Measurements from ENCODE around the gene FAM193B. TPM values are rescaled to one million over a fixed set of nuclear protein-coding genes. Genes with fewer than 3 reads are reported as not detected.

Gene FAM193B
- total RNA-seq, 1 donor from 2014 or later, result 103 TPM

- H3K4me3 Mint-ChIP-seq, result no peak overlapping the region
- H3K9me3 Mint-ChIP-seq, result no peaks in the 10 kb centered on the region
- no peaks in the 10 kb centered on the region for H3K4me1 Mint-ChIP-seq (ENCODE audit: unreplicated experiment)
- H3K36me3 Mint-ChIP-seq, result peaks cover 7% of the 10 kb centered on the region
- DNase-seq (ENCODE audit: extremely low spot score, unreplicated experiment), result no peak
- TF ChIP-seq, protein P1, sequence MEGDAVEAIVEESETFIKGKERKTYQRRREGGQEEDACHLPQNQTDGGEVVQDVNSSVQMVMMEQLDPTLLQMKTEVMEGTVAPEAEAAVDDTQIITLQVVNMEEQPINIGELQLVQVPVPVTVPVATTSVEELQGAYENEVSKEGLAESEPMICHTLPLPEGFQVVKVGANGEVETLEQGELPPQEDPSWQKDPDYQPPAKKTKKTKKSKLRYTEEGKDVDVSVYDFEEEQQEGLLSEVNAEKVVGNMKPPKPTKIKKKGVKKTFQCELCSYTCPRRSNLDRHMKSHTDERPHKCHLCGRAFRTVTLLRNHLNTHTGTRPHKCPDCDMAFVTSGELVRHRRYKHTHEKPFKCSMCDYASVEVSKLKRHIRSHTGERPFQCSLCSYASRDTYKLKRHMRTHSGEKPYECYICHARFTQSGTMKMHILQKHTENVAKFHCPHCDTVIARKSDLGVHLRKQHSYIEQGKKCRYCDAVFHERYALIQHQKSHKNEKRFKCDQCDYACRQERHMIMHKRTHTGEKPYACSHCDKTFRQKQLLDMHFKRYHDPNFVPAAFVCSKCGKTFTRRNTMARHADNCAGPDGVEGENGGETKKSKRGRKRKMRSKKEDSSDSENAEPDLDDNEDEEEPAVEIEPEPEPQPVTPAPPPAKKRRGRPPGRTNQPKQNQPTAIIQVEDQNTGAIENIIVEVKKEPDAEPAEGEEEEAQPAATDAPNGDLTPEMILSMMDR (conservative IDR thresholded peaks at IDR 0.05), result no peak
- H3K27me3 Mint-ChIP-seq, result no peaks in the 10 kb centered on the region
- no peak overlapping the region for H3K27ac Mint-ChIP-seq
Measured at GRCh38 chr5:177526191-177526590, 28.2 kb downstream of the FAM193B start.

DNA sequence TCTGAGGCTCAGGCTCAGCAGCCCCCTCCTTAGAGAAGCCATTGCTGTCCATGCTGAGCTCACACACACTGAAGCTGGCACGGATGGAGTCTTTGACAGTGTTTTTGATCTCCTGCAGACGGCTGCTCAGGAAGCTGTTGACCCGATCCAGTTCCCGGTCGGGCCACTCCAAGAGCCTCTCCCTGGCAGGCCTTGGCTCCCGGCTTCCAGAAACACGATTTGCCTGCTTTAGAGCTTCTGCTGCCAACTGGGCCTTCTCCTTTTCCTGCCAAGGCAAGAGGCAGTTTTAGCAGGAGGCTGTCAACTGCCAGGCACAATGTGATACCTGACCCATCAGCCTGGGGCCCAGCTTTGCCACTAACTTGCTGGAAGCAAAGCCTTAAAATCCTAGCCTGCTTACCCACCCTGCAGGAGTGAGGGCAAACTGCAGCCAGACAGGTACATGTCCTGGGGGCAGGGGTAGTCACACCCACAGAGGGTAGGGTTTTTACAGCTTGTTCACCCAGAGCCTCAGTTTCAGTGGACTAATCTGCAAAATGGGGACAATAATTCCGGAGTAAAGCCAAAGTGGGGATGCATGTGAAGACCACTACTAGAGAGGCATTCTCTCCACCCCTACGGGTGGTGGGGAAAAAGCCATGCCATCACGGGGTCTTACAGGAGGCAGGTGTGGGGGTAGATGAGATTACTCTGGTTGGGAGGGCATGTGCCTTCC, 29.3 kb downstream of the FAM193B start:
- peaks cover 9% of the 10 kb centered on the region for H3K36me3 Mint-ChIP-seq
- no peaks in the 10 kb centered on the region for H3K9me3 Mint-ChIP-seq
- H3K4me3 Mint-ChIP-seq, result no peak overlapping the region
- no peak overlapping the region for H3K27ac Mint-ChIP-seq
- TF ChIP-seq, protein P1 (conservative IDR thresholded peaks at IDR 0.05), result no peak
- DNase-seq (ENCODE audit: extremely low spot score, unreplicated experiment), result no peak
- H3K4me1 Mint-ChIP-seq (ENCODE audit: unreplicated experiment), result no peaks in the 10 kb centered on the region
- H3K27me3 Mint-ChIP-seq, result no peaks in the 10 kb centered on the region

GRCh38 chr5:177524539-177524900, 29.8 kb downstream of the FAM193B start:
- no peaks in the 10 kb centered on the region for H3K4me1 Mint-ChIP-seq (ENCODE audit: unreplicated experiment)
- DNase-seq (ENCODE audit: extremely low spot score, unreplicated experiment), result no peak
- TF ChIP-seq, protein P1 (conservative IDR thresholded peaks at IDR 0.05), result no peak
- peaks cover 8% of the 10 kb centered on the region for H3K36me3 Mint-ChIP-seq
- H3K27me3 Mint-ChIP-seq, result no peaks in the 10 kb centered on the region
- H3K27ac Mint-ChIP-seq, result no peak overlapping the region
- H3K4me3 Mint-ChIP-seq, result no peak overlapping the region
- H3K9me3 Mint-ChIP-seq, result no peaks in the 10 kb centered on the region

- Mint-ChIP-seq H3K4me1 (ENCODE audit: unreplicated experiment) (no peaks in the 10 kb centered on the region), H3K4me3 (no peak overlapping the region), H3K36me3 (peaks cover 8% of the 10 kb centered on the region), H3K27ac (no peak overlapping the region), H3K27me3 (no peaks in the 10 kb centered on the region), H3K9me3 (no peaks in the 10 kb centered on the region)
- DNase-seq (ENCODE audit: extremely low spot score, unreplicated experiment), result no peak
- TF ChIP-seq, protein P1 (conservative IDR thresholded peaks at IDR 0.05), result no peak
Measured at GRCh38 chr5:177523711-177524538, 30.4 kb downstream of the FAM193B start.

DNA sequence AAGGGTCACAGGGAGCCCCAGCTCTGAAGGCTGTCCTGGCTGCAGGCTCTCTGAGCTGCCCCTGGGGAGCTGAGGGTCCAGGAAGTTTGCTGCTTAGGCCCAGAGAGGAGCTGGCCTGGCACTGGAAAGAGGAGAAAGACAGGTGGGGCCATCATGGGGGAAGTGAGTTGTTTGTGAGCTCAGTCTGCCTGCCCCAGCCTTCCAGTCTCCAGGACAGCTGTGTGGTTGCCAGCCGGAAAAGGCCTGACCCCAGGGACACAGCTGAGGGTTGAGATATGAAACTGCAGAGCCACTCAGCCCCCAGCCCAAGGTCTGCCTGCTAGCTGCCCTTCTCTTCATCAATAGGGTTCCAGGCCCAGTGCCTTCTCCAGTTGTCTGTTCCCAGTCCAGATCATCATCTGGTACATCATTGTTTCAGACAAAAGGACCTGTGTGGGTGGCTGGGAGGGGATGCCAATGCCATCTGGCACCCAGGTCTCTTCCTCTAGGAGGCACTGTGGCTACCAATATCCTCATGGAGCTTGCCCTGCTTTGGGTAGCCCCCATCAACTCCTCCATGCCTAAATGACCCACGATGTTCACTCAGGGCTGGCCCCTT, 33.3 kb downstream of the FAM193B start:
- peaks cover 13% of the 10 kb centered on the region for H3K36me3 Mint-ChIP-seq
- TF ChIP-seq, protein P1 (conservative IDR thresholded peaks at IDR 0.05), result no peak
- H3K27me3 Mint-ChIP-seq, result no peaks in the 10 kb centered on the region
- no peaks in the 10 kb centered on the region for H3K9me3 Mint-ChIP-seq
- peaks cover 5% of the 10 kb centered on the region for H3K4me1 Mint-ChIP-seq (ENCODE audit: unreplicated experiment)
- DNase-seq (ENCODE audit: extremely low spot score, unreplicated experiment), result no peak
- H3K4me3 Mint-ChIP-seq, result no peak overlapping the region
- no peak overlapping the region for H3K27ac Mint-ChIP-seq

Measured in type B pancreatic cell (in vitro differentiated cells).